HEK293 (cell line): ENCODE results near the gene STYK1.

ENCODE experiments used
- CTCF ChIA-PET: fragments of 350-600 bp; formaldehyde crosslinking; extraction: SDS; loops from one replicate; lab custom pipeline; 2021; ENCODE audit warnings: antibody characterized with exemption; lab: Yijun Ruan, JAX
- POLR2A ChIA-PET: fragments of 300-600 bp; formaldehyde crosslinking; extraction: SDS; loops from one replicate; lab custom pipeline; 2020; ENCODE audit warnings: antibody characterized with exemption, inconsistent platforms; lab: Yijun Ruan, JAX
- H3K27ac ChIP-seq: fragments of 200-500 bp; sonication (Bioruptor generic); 2 replicates; pipeline ENCODE4 v1.5.1; 2014; ENCODE audit warnings: low read depth, low read length, control low read depth, inconsistent platforms; ENCODE audit errors: extremely low read depth
- H3K36me3 ChIP-seq, 2 experiments: fragments of 200-500 bp in 1 of 2; sonication (Bioruptor generic) in 1 of 2; 1 replicate in 1 of 2; 2 replicates in 1 of 2; pipeline ENCODE4 v1.5.1; 2014 to 2017; ENCODE audit warnings: inconsistent platforms in 2 of 2, low read length in 2 of 2; ENCODE audit not compliant: control insufficient read depth in 2 of 2, insufficient read depth in 1 of 2
- H3K4me1 ChIP-seq: fragments of 200-500 bp; sonication (Bioruptor generic); 2 replicates; pipeline ENCODE4 v1.5.1; 2014; ENCODE audit warnings: mild to moderate bottlenecking, low read length, inconsistent platforms; ENCODE audit not compliant: control insufficient read depth, insufficient read depth
- H3K4me3 ChIP-seq: 2 replicates; pipeline ENCODE4 v1.5.1; 2011; ENCODE audit warnings: low read depth, mild to moderate bottlenecking, control low read depth, low read length, moderate library complexity
- H3K9me3 ChIP-seq: fragments of 200-500 bp; sonication (Bioruptor generic); 2 replicates; pipeline ENCODE4 v1.5.1; 2014; ENCODE audit warnings: low read depth, low read length, inconsistent platforms; ENCODE audit not compliant: control insufficient read depth, insufficient read depth
- BCL11A ChIP-seq: fragments of 450-650 bp; formaldehyde crosslinking; IDR thresholded peaks from 2 replicates; pipeline ENCODE4 v1.5.1; 2016; ENCODE audit warnings: low read depth, missing biosample characterization, missing genetic modification characterization
- KLF1 ChIP-seq: fragments of 450-650 bp; formaldehyde crosslinking; IDR thresholded peaks from 2 replicates; pipeline ENCODE4 v1.5.1; 2016; ENCODE audit warnings: missing biosample characterization, missing genetic modification characterization
- KLF9 ChIP-seq: fragments of 450-650 bp; formaldehyde crosslinking; IDR thresholded peaks from 2 replicates; pipeline ENCODE4 v1.5.1; 2016; ENCODE audit warnings: missing biosample characterization, missing genetic modification characterization, low read depth
- PRDM6 ChIP-seq: fragments of 450-650 bp; formaldehyde crosslinking; IDR thresholded peaks from 2 replicates; pipeline ENCODE4 v1.5.1; 2017; ENCODE audit warnings: missing biosample characterization, missing genetic modification characterization
- ZBTB7A ChIP-seq: fragments of 450-650 bp; formaldehyde crosslinking; IDR thresholded peaks from 2 replicates; pipeline ENCODE4 v1.5.1; 2016; ENCODE audit warnings: low read depth, missing biosample characterization, missing genetic modification characterization
- ZBTB8A ChIP-seq: fragments of 450-650 bp; formaldehyde crosslinking; IDR thresholded peaks from 2 replicates; pipeline ENCODE4 v1.5.1; 2016; ENCODE audit warnings: missing biosample characterization, missing genetic modification characterization
- ZFP37 ChIP-seq: fragments of 450-650 bp; formaldehyde crosslinking; IDR thresholded peaks from 2 replicates; pipeline ENCODE4 v1.5.1; 2016; ENCODE audit warnings: missing biosample characterization, missing genetic modification characterization
- ZNF174 ChIP-seq: fragments of 450-650 bp; formaldehyde crosslinking; IDR thresholded peaks from 2 replicates; pipeline ENCODE4 v1.5.0; 2017; ENCODE audit warnings: missing biosample characterization, mild to moderate bottlenecking, missing genetic modification characterization
- ZNF175 ChIP-seq: fragments of 450-650 bp; formaldehyde crosslinking; IDR thresholded peaks from 2 replicates; pipeline ENCODE4 v1.5.1; 2016; ENCODE audit warnings: missing biosample characterization, missing genetic modification characterization
- ZNF211 ChIP-seq: fragments of 450-650 bp; formaldehyde crosslinking; IDR thresholded peaks from 2 replicates; pipeline ENCODE4 v1.5.1; 2016; ENCODE audit warnings: low read depth, missing biosample characterization, missing genetic modification characterization
- ZNF23 ChIP-seq: fragments of 450-650 bp; formaldehyde crosslinking; IDR thresholded peaks from 2 replicates; pipeline ENCODE4 v1.5.1; 2016; ENCODE audit warnings: missing biosample characterization, missing genetic modification characterization, borderline replicate concordance
- ZNF266 ChIP-seq: fragments of 450-650 bp; formaldehyde crosslinking; IDR thresholded peaks from 2 replicates; pipeline ENCODE4 v1.5.1; 2016; ENCODE audit warnings: missing biosample characterization, missing genetic modification characterization, low read depth
- ZNF274 ChIP-seq, 2 experiments: fragments of 200-500 bp in 1 of 2; fragments of 450-650 bp in 1 of 2; sonication (Bioruptor generic) in 1 of 2; formaldehyde crosslinking in 1 of 2; IDR thresholded peaks; 2 replicates each; pipeline versions ENCODE4 v1.5.1 to v1.6.1; 2014 to 2016; ENCODE audit warnings: borderline replicate concordance in 1 of 2, inconsistent platforms in 1 of 2, low read length in 1 of 2, missing biosample characterization in 1 of 2, missing genetic modification characterization in 1 of 2
- ZNF394 ChIP-seq: fragments of 450-650 bp; formaldehyde crosslinking; IDR thresholded peaks from 2 replicates; pipeline ENCODE4 v1.5.1; 2016; ENCODE audit warnings: missing biosample characterization, missing genetic modification characterization, mild to moderate bottlenecking, moderate library complexity, borderline replicate concordance
- ZNF501 ChIP-seq: fragments of 450-650 bp; formaldehyde crosslinking; IDR thresholded peaks from 2 replicates; pipeline ENCODE4 v1.5.1; 2016; ENCODE audit warnings: missing biosample characterization, missing genetic modification characterization
- ZNF529 ChIP-seq: fragments of 450-650 bp; formaldehyde crosslinking; IDR thresholded peaks from 2 replicates; pipeline ENCODE4 v1.5.1; 2017; ENCODE audit warnings: missing genetic modification characterization, missing biosample characterization; ENCODE audit not compliant: insufficient replicate concordance
- ZNF561 ChIP-seq: fragments of 450-650 bp; IDR thresholded peaks from 2 replicates; pipeline ENCODE4 v1.5.1; 2018; ENCODE audit warnings: missing biosample characterization, missing genetic modification characterization, borderline replicate concordance
- ZNF621 ChIP-seq: fragments of 450-650 bp; formaldehyde crosslinking; IDR thresholded peaks from 2 replicates; pipeline ENCODE4 v1.5.1; 2017; ENCODE audit warnings: missing biosample characterization, missing genetic modification characterization
- ZNF623 ChIP-seq: fragments of 450-650 bp; formaldehyde crosslinking; IDR thresholded peaks from 2 replicates; pipeline ENCODE4 v1.5.1; 2016; ENCODE audit warnings: missing biosample characterization, missing genetic modification characterization
- ZNF768 ChIP-seq: fragments of 450-650 bp; formaldehyde crosslinking; IDR thresholded peaks from 2 replicates; pipeline ENCODE4 v1.5.1; 2018; ENCODE audit warnings: missing biosample characterization, mild to moderate bottlenecking, missing genetic modification characterization
- ZNF792 ChIP-seq: fragments of 450-650 bp; formaldehyde crosslinking; IDR thresholded peaks from 2 replicates; pipeline ENCODE4 v1.5.1; 2016; ENCODE audit warnings: missing biosample characterization, missing genetic modification characterization
- ZNF837 ChIP-seq: fragments of 450-650 bp; formaldehyde crosslinking; IDR thresholded peaks from 2 replicates; pipeline ENCODE4 v1.5.1; 2016; ENCODE audit warnings: missing biosample characterization, missing genetic modification characterization
- ZSCAN4 ChIP-seq: fragments of 450-650 bp; formaldehyde crosslinking; IDR thresholded peaks from 2 replicates; pipeline ENCODE4 v1.5.1; 2017; ENCODE audit warnings: missing biosample characterization, missing genetic modification characterization
- ZXDB ChIP-seq: fragments of 450-650 bp; formaldehyde crosslinking; IDR thresholded peaks from 2 replicates; pipeline ENCODE4 v1.5.1; 2016; ENCODE audit warnings: missing biosample characterization, missing genetic modification characterization
- TF ChIP-seq, protein P1 (sequence below): fragments of 450-650 bp; formaldehyde crosslinking; IDR thresholded peaks from 2 replicates; pipeline ENCODE4 v1.5.1; 2016; ENCODE audit warnings: missing biosample characterization, missing genetic modification characterization
- TF ChIP-seq, protein P2 (sequence below): fragments of 450-650 bp; formaldehyde crosslinking; IDR thresholded peaks from 2 replicates; pipeline ENCODE4 v1.5.1; 2016; ENCODE audit warnings: missing biosample characterization, missing genetic modification characterization
- TF ChIP-seq, protein P3 (sequence below): sonication (generic); formaldehyde crosslinking; IDR thresholded peaks from 2 replicates; pipeline ENCODE4 v1.8.1; 2022; ENCODE audit warnings: mild to moderate bottlenecking, moderate library complexity, missing genetic modification reagents

The STYK1 gene

DNA sequence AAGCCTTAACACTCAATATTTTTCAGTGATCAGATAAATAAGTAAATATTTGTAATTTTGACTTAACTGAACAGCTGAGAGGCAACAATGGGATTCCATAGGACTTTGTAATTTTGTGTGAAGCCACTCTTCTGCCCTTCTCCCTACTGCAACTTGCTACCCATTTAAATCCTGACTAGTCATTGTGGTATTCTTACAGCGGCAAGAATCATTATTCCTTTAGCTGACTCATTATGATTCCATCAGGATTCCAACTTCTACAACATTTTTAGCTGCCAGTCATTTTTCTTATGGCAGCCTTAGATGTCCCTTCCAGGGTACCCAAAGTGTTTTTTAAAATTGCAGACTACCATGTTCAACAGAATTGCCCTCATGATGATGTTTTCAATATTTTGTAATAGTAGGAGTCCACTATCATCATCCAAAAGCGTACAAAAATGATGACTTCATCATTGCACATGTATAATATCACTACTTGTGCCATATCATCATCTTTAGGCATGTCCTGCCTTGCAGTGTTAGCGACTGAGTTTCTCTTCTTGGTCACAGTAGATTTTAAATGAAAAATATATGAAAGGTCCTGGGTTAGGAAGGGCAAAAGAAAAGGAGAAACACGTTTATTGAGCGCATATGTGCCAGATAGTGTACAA, 55.4 kb downstream of the STYK1 start:
- H3K27ac ChIP-seq: no peak overlapping the region
- H3K36me3 ChIP-seq: no peaks in the 10 kb centered on the region
- CTCF ChIA-PET: interaction anchor here (0.6 to 0.7 kb wide), 2 partner anchors 8 to 363 kb away, joined by 3 to 4 read pairs; no protein-coding TSS in a partner anchor
- H3K9me3 ChIP-seq: no peaks in the 10 kb centered on the region
- TF ChIP-seq ZNF621 (tag by site-specific recombination) (no peak), ZNF837 (tag by site-specific recombination) (no peak), ZNF175 (tag by site-specific recombination) (no peak), ZNF501 (no peak), ZNF266 (tag by site-specific recombination) (no peak), ZBTB8A (no peak), ZNF768 (tag by site-specific recombination) (no peak), ZNF394 (tag by site-specific recombination) (no peak), ZNF623 (tag by site-specific recombination) (no peak), ZXDB (tag by site-specific recombination) (no peak), ZNF792 (tag by site-specific recombination) (no peak), ZNF529 (tag by site-specific recombination) (no peak), KLF1 (tag by site-specific recombination) (no peak), ZSCAN4 (no peak)
- TF ChIP-seq, protein P1, sequence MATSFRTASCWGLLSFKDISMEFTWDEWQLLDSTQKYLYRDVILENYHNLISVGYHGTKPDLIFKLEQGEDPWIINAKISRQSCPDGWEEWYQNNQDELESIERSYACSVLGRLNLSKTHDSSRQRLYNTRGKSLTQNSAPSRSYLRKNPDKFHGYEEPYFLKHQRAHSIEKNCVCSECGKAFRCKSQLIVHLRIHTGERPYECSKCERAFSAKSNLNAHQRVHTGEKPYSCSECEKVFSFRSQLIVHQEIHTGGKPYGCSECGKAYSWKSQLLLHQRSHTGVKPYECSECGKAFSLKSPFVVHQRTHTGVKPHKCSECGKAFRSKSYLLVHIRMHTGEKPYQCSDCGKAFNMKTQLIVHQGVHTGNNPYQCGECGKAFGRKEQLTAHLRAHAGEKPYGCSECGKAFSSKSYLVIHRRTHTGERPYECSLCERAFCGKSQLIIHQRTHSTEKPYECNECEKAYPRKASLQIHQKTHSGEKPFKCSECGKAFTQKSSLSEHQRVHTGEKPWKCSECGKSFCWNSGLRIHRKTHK (tag by site-specific recombination): no peak
- TF ChIP-seq, protein P2, sequence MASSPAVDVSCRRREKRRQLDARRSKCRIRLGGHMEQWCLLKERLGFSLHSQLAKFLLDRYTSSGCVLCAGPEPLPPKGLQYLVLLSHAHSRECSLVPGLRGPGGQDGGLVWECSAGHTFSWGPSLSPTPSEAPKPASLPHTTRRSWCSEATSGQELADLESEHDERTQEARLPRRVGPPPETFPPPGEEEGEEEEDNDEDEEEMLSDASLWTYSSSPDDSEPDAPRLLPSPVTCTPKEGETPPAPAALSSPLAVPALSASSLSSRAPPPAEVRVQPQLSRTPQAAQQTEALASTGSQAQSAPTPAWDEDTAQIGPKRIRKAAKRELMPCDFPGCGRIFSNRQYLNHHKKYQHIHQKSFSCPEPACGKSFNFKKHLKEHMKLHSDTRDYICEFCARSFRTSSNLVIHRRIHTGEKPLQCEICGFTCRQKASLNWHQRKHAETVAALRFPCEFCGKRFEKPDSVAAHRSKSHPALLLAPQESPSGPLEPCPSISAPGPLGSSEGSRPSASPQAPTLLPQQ (tag by site-specific recombination): no peak
- TF ChIP-seq, protein P3, sequence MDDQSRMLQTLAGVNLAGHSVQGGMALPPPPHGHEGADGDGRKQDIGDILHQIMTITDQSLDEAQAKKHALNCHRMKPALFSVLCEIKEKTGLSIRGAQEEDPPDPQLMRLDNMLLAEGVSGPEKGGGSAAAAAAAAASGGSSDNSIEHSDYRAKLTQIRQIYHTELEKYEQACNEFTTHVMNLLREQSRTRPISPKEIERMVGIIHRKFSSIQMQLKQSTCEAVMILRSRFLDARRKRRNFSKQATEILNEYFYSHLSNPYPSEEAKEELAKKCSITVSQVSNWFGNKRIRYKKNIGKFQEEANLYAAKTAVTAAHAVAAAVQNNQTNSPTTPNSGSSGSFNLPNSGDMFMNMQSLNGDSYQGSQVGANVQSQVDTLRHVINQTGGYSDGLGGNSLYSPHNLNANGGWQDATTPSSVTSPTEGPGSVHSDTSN (CRISPR knock-in tag): no peak
- TF ChIP-seq, all 188 proteins: peak for 0
- POLR2A ChIA-PET: no interaction called here
- H3K4me3 ChIP-seq: no peak overlapping the region
- H3K4me1 ChIP-seq: no peaks in the 10 kb centered on the region

DNA sequence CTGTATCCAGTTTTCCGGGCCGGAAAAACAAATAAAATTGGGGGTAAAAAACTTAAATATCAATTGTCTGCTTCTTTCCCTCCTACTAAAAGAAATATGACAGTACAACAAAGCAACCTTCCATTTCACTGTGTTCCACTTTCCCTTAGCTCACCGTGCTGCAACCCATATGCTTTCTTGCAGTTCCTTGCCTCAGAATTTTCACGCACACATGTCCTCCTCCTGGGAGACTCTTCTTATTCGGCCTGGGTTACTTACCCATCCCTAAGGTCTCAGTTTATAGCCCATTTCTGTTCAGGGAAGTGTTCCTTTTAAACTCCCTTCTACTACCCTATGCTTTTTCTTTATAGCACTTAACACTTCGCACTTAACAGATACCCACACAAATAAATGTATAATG, 56.0 kb downstream of the STYK1 start:
- Histone ChIP-seq H3K4me1 (no peaks in the 10 kb centered on the region), H3K27ac (no peak overlapping the region), H3K36me3 (no peaks in the 10 kb centered on the region), H3K4me3 (no peak overlapping the region), H3K9me3 (no peaks in the 10 kb centered on the region)
- no peak for TF ChIP-seq KLF9
- no peak for TF ChIP-seq ZNF274 (IDR thresholded peaks at IDR 0.05; ENCODE audit: low read length)
- TF ChIP-seq ZNF274 (tag by site-specific recombination; IDR thresholded peaks at IDR 0.05; ENCODE audit: borderline replicate concordance): no peak
- TF ChIP-seq ZNF211: no peak
- TF ChIP-seq BCL11A: no peak
- no peak for TF ChIP-seq ZBTB7A (tag by site-specific recombination)
- TF ChIP-seq ZNF23 (tag by site-specific recombination): no peak
- TF ChIP-seq ZFP37 (tag by site-specific recombination): no peak
- TF ChIP-seq ZNF561 (tag by site-specific recombination): no peak
- no peak for TF ChIP-seq ZNF174 (tag by site-specific recombination)
- no peak for TF ChIP-seq PRDM6 (tag by site-specific recombination)
- ChIA-PET CTCF (interaction anchor here (0.7 kb wide), 2 partner anchors 363 to 1145 kb away, joined by 3 to 4 read pairs; no protein-coding TSS in a partner anchor), POLR2A (interaction anchor here (0.6 kb wide), 1 partner anchor 347 kb away, joined by 3 read pairs; no protein-coding TSS in a partner anchor)
